Measurements from ENCODE around the gene TRAPPC14. TPM values are rescaled to one million over a fixed set of nuclear protein-coding genes. Genes with fewer than 3 reads are reported as not detected.

TRAPPC14 gene
- total and polyA plus RNA-seq, 2 of the 13 experiments (the other 11 are each of a cell fraction or from before 2014, with no cell fraction given), result 4.7 to 9.6 TPM

GRCh38 chr7:100126239-100126930 lies 32.1 kb downstream of the TRAPPC14 start (continued):
- TF ChIP-seq ZBTB40 (IDR thresholded peaks at IDR 0.05) (no peak), ZBTB40 (CRISPR knock-in tag; IDR thresholded peaks at IDR 0.05) (peak; percentile 31), ZNF713 (CRISPR knock-in tag; IDR thresholded peaks at IDR 0.05) (0 out of 2 replicates have a peak, but pooled peaks have one; percentile 4), SMAD9 (CRISPR knock-in tag; IDR thresholded peaks at IDR 0.05) (0 out of 2 replicates have a peak, but pooled peaks have one; percentile 9), HNF4G (IDR thresholded peaks at IDR 0.05; ENCODE audit: borderline replicate concordance, low read depth, low read length) (no peak), HNF4G (CRISPR knock-in tag; IDR thresholded peaks at IDR 0.05; ENCODE audit: borderline replicate concordance, low read depth) (no peak), SP1 (IDR thresholded peaks at IDR 0.05) (no peak), SP1 (CRISPR knock-in tag; IDR thresholded peaks at IDR 0.05) (0 out of 2 replicates have a peak, but pooled peaks have one; percentile 8), ZNF879 (CRISPR knock-in tag; IDR thresholded peaks at IDR 0.05) (0 out of 2 replicates have a peak, but pooled peaks have one; percentile 30), IKZF5 (CRISPR knock-in tag; IDR thresholded peaks at IDR 0.05) (peak; percentile 40; the same call in 1 of the 2 replicates), ONECUT2 (CRISPR knock-in tag; IDR thresholded peaks at IDR 0.05) (no peak), SOX13 (IDR thresholded peaks at IDR 0.05) (no peak), SOX13 (CRISPR knock-in tag; conservative IDR thresholded peaks at IDR 0.05 in 1 of 2, IDR thresholded peaks at IDR 0.05 in 1 of 2) (0 out of 4 replicates have a peak, but pooled peaks of 1 of the 2 experiments have one; percentile 3), HES4 (CRISPR knock-in tag; IDR thresholded peaks at IDR 0.05; ENCODE audit: borderline replicate concordance) (peak; percentile 79; the same call in 1 of the 2 replicates), ZC3H4 (CRISPR knock-in tag; IDR thresholded peaks at IDR 0.05; ENCODE audit: borderline replicate concordance) (0 out of 2 replicates have a peak, but pooled peaks have one; percentile 38), PBX3 (CRISPR knock-in tag; IDR thresholded peaks at IDR 0.05; ENCODE audit: borderline replicate concordance) (no peak), HDAC2 (CRISPR knock-in tag; IDR thresholded peaks at IDR 0.05) (0 out of 2 replicates have a peak, but pooled peaks have one; percentile 22), SALL1 (CRISPR knock-in tag; IDR thresholded peaks at IDR 0.05) (peak; percentile 65)

All from HepG2 (cell line).